Colonic mucosa (tissue), 4 donors: ENCODE results near the gene PATJ. TPM values are rescaled to one million over a fixed set of nuclear protein-coding genes. Genes with fewer than 3 reads are reported as not detected.
"Not testable (repeated sequence)": the region's sequence is repeated elsewhere in the genome, so short reads cannot be mapped to it uniquely, and the experiment has no call there.

ENCODE experiments used
- DNase-seq: peaks from one replicate; pipeline ENCODE4 v3.0.0-alpha.2; 2020
- H3K27ac ChIP-seq: fragments of 200-600 bp; one replicate; pipeline ENCODE4 v1.8.0; 2021
- H3K27me3 ChIP-seq: fragments of 200-600 bp; one replicate; pipeline ENCODE4 v1.8.0; 2021
- H3K36me3 ChIP-seq: fragments of 200-600 bp; one replicate; pipeline ENCODE4 v1.8.0; 2021
- H3K4me1 ChIP-seq: fragments of 200-600 bp; one replicate; pipeline ENCODE4 v1.8.0; 2021; ENCODE audit warnings: mild to moderate bottlenecking
- H3K4me3 ChIP-seq: fragments of 200-600 bp; one replicate; pipeline ENCODE4 v1.8.0; 2021
- H3K9ac ChIP-seq, 2 donors: one replicate each; pipeline ENCODE4 v1.7.0; 2013; ENCODE audit warnings: control low read depth in 2 of 2, low read depth in 2 of 2, low read length in 2 of 2
- H3K9me3 ChIP-seq: fragments of 200-600 bp; one replicate; pipeline ENCODE4 v1.8.0; 2021
- CTCF ChIP-seq: fragments of 200-600 bp; IDR thresholded peaks from one replicate; pipeline ENCODE4 v1.8.0; 2022; ENCODE audit warnings: antibody characterized with exemption, mild to moderate bottlenecking
- intact Hi-C: fragments of 100-400 bp; cut with DNase I; formaldehyde crosslinking; loops from one replicate; pipeline ENCODE4 v1.14.1; 2022
- total RNA-seq, 2 donors: library from RNA; stranded (reverse); fragmentation: NEBNext Ultra II Directional in 1 of 2; extraction: Animal tissue kit (Norgen Biotek cat#: 25700) in 1 of 2; gene quantifications; one replicate each; pipeline ENCODE4 v1.2.1, GENCODE V29; 2021
- donor health status: healthy.
- donor health status: DM: no; HTN: no; CAD: no.
- donor health status: DM: no; HTN: no; CAD: no.

Gene PATJ
- total RNA-seq, 2 donors from 2014 or later: 65.6 to 69.0 TPM

- H3K27ac ChIP-seq: no peak overlapping the region
- H3K4me3 ChIP-seq: no peak overlapping the region
- no peaks in the 10 kb centered on the region for H3K4me1 ChIP-seq
- no peaks in the 10 kb centered on the region for H3K9me3 ChIP-seq
- intact Hi-C loops: no loop called here
- H3K36me3 ChIP-seq: no peaks in the 10 kb centered on the region
- H3K27me3 ChIP-seq: no peaks in the 10 kb centered on the region
- H3K9ac ChIP-seq: no peak overlapping the region
- no peak for TF ChIP-seq CTCF
- no peak for DNase-seq
Measured at GRCh38 chr1:61711969-61712368, 30.3 kb upstream of the PATJ start.

DNA sequence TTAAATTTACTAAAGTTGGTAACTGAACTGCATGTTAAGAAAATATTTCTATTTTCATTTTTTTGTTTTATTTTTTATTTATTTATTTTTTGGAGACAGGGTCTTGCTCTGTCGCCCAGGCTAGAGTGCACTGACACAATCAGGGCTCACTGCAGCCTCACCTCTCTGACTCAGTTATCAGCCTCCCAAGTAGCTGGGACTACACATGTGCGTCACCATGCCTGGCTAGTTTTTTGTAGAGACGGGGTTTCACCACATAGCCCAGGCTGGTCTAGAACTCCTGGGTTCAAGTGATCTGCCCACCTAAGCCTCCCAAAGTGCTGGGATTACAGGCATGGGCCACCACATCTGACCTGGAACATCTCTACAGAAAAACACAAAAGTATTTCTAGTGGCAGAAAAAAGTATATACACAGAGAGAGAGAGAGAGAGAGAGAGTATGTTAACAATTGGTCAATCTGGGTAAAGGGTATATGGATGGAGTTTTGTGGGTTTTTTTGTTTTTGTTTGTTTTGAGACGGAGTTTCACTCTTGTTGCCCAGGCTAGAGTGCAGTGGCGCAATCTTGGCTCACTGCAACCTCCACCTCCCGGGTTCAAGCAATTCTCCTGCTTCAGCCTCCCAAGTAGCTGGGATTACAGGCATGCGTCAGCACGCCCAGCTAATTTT is 23.1 kb upstream of the PATJ start:
- H3K9ac ChIP-seq, H3K27me3 ChIP-seq, H3K4me3 ChIP-seq, H3K36me3 ChIP-seq, H3K4me1 ChIP-seq, intact Hi-C loops, DNase-seq, H3K27ac ChIP-seq, H3K9me3 ChIP-seq: not testable (repeated sequence)

- Histone ChIP-seq H3K9ac (peak overlapping the region; percentile 97 to 99), H3K36me3 (no peaks in the 10 kb centered on the region), H3K9me3 (no peaks in the 10 kb centered on the region), H3K4me1 (peaks cover 5% of the 10 kb centered on the region), H3K27me3 (no peaks in the 10 kb centered on the region), H3K4me3 (peak overlapping the region; percentile 67), H3K27ac (peak overlapping the region; percentile 83)
- DNase-seq: no peak
- no peak for TF ChIP-seq CTCF
- intact Hi-C loops: no loop called here
Measured at GRCh38 chr1:61724506-61724812, 17.8 kb upstream of the PATJ start.

DNA sequence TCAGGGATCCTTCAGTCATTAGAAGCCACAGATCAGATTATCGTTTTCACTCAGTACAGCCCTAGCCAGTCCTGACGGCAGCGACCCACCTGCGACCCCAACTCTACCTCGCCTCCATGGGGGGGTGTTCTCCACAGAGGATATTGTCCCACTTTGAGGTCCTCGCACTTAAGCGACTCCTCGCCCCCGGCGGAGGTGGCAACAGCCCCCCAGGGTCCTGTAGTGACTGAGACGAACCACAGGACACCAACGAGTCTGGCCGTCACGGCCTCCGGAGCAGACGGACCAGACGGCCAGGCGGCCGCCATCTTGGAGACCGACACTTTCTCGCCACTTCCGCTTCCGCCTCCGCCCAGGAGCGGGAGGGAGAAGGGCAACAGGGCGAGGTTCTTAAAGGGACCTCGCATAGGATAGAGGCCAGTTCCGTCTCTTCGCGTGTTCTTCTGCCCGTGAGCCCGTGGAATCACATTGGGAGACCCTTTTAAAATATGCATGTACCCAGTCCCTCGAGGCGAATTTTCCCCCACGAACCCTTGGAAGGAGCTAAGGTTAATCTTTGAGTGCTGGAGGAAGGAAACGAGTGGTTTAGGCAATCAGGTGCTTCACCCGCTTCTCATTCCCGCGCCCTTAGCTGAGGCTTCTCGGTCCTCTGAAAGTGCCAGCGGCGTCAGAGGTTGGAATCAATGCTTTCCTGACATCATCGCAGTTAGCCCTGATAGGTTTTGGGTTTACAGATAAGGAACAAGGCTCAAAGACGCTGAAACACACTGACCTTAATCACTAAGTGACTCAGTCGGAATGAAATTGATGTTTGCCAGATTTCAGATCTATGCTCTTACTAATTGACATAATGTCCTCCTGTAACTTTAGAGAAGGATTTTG is 17.2 kb upstream of the PATJ start, which contains the start of gene TM2D1:
Gene TM2D1 (minus strand): TSS at position 329 of the 882 bp plus-strand sequence. CDS start 21 bp downstream, at position 308.
- DNase-seq: peak; percentile 95
- H3K27me3 ChIP-seq: no peaks in the 10 kb centered on the region
- no peaks in the 10 kb centered on the region for H3K9me3 ChIP-seq
- H3K9ac ChIP-seq: peak within 1 kb of the TSS; percentile 97 to 99
- intact Hi-C loops: no loop called here
- H3K27ac ChIP-seq: peak within 1 kb of the TSS; percentile 83
- H3K4me1 ChIP-seq: peaks cover 5% of the 10 kb centered on the region
- H3K4me3 ChIP-seq: peak within 1 kb of the TSS; percentile 67
- no peaks in the 10 kb centered on the region for H3K36me3 ChIP-seq
- no peak for TF ChIP-seq CTCF

GRCh38 chr1:61727544-61727943 is 14.7 kb upstream of the PATJ start:
- no peaks in the 10 kb centered on the region for H3K27me3 ChIP-seq
- no peak for DNase-seq
- intact Hi-C loops: no loop called here
- H3K36me3 ChIP-seq: no peaks in the 10 kb centered on the region
- H3K9ac ChIP-seq: no peak overlapping the region
- no peaks in the 10 kb centered on the region for H3K9me3 ChIP-seq
- no peak for TF ChIP-seq CTCF
- no peak overlapping the region for H3K27ac ChIP-seq
- H3K4me3 ChIP-seq: no peak overlapping the region
- peaks cover 5% of the 10 kb centered on the region for H3K4me1 ChIP-seq

DNA sequence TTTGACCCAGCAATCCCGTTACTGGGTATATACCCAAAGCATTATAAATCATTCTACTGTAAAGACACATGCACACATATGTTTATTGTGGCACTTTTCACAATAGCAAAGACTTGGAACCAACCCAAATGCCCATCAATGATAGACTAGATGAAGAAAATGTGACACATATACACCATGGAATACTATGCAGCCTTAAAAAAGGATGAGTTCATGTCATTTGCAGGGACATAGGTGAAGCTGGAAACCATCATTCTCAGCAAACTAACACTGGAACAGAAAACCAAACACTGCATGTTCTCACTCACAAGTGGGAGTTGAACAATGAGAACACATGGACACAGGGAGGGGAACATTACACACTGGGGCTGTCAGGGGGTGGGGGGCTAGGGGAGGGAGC is 11.6 kb upstream of the PATJ start:
- H3K27me3 ChIP-seq, H3K4me3 ChIP-seq, H3K9ac ChIP-seq, H3K4me1 ChIP-seq, H3K9me3 ChIP-seq, intact Hi-C loops, H3K27ac ChIP-seq, H3K36me3 ChIP-seq, DNase-seq: not testable (repeated sequence)
